Small intestine (tissue), 7 donors: ENCODE measurements around the gene ATF4. TPM values are rescaled to one million over a fixed set of nuclear protein-coding genes. Genes with fewer than 3 reads are reported as not detected.
A peak's percentile ranks its signal among the peaks of the same experiment; 100 is the strongest.

Source experiments
- DNase-seq, 2 donors: peaks; one replicate each; pipeline versions ENCODE4 v3.0.0 to v3.0.0-alpha.2; 2013
- FAIRE-seq: peaks from 2 replicates; lab custom pipeline; 2012; peaks lifted over from hg19 to GRCh38; lab: Jason Lieb, UNC
- H3K27ac ChIP-seq, 3 donors: one replicate each; pipeline ENCODE4 v1.5.1; 2013; ENCODE audit warnings: low read length in 2 of 3, mild to moderate bottlenecking in 2 of 3, control low read depth in 1 of 3, inconsistent platforms in 1 of 3, low read depth in 1 of 3, moderate library complexity in 1 of 3
- H3K27me3 ChIP-seq, 3 donors: one replicate each; pipeline ENCODE4 v1.6.1; 2013; ENCODE audit warnings: low read length in 3 of 3, inconsistent platforms in 1 of 3; ENCODE audit not compliant: control insufficient read depth in 3 of 3, insufficient read depth in 3 of 3
- H3K36me3 ChIP-seq, 3 donors: one replicate each; pipeline ENCODE4 v1.6.1; 2013; ENCODE audit warnings: low read length in 3 of 3, inconsistent platforms in 1 of 3, low read depth in 1 of 3, mild to moderate bottlenecking in 1 of 3, moderate library complexity in 1 of 3; ENCODE audit not compliant: control insufficient read depth in 3 of 3, insufficient read depth in 2 of 3
- H3K4me1 ChIP-seq, 3 donors: one replicate each; pipeline ENCODE4 v1.6.1; 2013; ENCODE audit warnings: low read length in 2 of 3, inconsistent platforms in 1 of 3, low read depth in 1 of 3, mild to moderate bottlenecking in 1 of 3, moderate library complexity in 1 of 3; ENCODE audit not compliant: control insufficient read depth in 3 of 3, insufficient read depth in 2 of 3
- H3K4me3 ChIP-seq, 3 donors: one replicate each; pipeline ENCODE4 v1.5.1; 2013; ENCODE audit warnings: low read length in 3 of 3, control low read depth in 1 of 3, inconsistent platforms in 1 of 3, low read depth in 1 of 3, mild to moderate bottlenecking in 1 of 3, moderate library complexity in 1 of 3
- H3K9me3 ChIP-seq, 2 donors: one replicate each; pipeline ENCODE4 v1.6.1; 2013; ENCODE audit warnings: low read depth in 1 of 2, low read length in 1 of 2; ENCODE audit not compliant: control insufficient read depth in 2 of 2, insufficient read depth in 1 of 2
- WGBS, 3 donors: extraction: QIAGEN DNeasy Blood & Tissue Kit; methylation state at CpG; one replicate each; pipeline ENCODE4 v1.1.7; 2013; 5-methylcytosine and 5-hydroxymethylcytosine counted together
- polyA plus RNA-seq, 4 donors: library from polyadenylated mRNA; stranded (reverse) in 3 of 4; unstranded in 1 of 4; fragments of 200-250 nt in 3 of 4; fragments of 120-200 nt in 1 of 4; gene quantifications; one replicate each; pipeline versions ENCODE4 v1.2.1 to v1.2.3, GENCODE V29; 2013
- donor health status: healthy with polysubstance abuse.
- donor health status: control.
- donor health status: control.
- donor health status: Bipolar disorder and iron deficiency.
- donor health status: healthy.

The ATF4 gene
- polyA plus RNA-seq, 4 donors: 271 to 709 (median 505) TPM

- FAIRE-seq (no peak), DNase-seq (no peak)
- Histone ChIP-seq H3K27me3 (peaks cover 3 to 64% (median 21%) of the 10 kb centered on the region in 3 donors), H3K27ac (no peak overlapping the region), H3K4me1 (no peaks in the 10 kb centered on the region), H3K9me3 (no peaks in the 10 kb centered on the region), H3K36me3 (no peaks in the 10 kb centered on the region), H3K4me3 (no peak overlapping the region)
- WGBS, 3 donors: 85 to 88% (median 87%) methylated on average over 10 to 14 of the region's 14 CpGs
These were observed 38.6 kb downstream of the ATF4 start for GRCh38 chr22:39558950-39559349.

DNA sequence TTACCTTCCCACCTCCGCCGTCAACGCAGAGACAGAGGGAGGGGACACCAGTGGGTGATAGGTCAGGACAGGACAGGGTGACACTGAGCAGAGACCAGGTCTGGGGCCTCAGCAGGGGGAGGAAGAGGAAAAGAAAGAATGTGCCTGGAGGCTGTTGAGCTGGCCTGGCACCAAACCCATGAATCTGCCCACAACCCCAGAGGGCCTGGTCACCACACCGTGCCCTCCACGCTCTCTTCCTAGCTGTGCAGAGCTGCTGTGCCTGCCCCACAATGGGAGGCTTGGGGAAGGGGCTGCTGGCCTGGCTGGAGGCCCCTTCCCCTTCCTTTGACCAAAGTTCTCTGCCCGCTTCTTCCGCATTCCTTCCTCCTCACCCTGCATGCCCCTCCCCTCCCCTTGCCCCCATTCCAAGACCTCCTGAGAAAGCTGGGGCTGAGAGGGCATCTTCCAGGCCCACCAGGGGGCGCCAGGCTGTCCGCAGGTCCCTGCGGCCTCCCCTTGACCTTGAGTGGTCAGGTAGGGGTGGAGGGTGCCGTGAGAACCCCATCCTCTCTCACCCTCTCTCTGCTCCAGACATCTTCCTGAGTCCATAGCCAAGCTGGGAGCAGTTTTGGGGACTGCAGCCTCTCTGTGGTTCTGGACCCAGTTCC lies 39.2 kb downstream of the ATF4 start:
- Histone ChIP-seq H3K9me3 (no peaks in the 10 kb centered on the region), H3K4me3 (no peak overlapping the region), H3K27me3 (peaks cover 3 to 64% (median 21%) of the 10 kb centered on the region in 3 donors), H3K36me3 (no peaks in the 10 kb centered on the region), H3K4me1 (no peaks in the 10 kb centered on the region), H3K27ac (no peak overlapping the region)
- whole genome bisulfite sequencing, 3 donors: 31 to 56% (median 45%) methylated on average over 9 to 11 of the region's 11 CpGs
- DNase-seq: peak in 1 of 2 donors; percentile 23
- no peak for FAIRE-seq

DNA sequence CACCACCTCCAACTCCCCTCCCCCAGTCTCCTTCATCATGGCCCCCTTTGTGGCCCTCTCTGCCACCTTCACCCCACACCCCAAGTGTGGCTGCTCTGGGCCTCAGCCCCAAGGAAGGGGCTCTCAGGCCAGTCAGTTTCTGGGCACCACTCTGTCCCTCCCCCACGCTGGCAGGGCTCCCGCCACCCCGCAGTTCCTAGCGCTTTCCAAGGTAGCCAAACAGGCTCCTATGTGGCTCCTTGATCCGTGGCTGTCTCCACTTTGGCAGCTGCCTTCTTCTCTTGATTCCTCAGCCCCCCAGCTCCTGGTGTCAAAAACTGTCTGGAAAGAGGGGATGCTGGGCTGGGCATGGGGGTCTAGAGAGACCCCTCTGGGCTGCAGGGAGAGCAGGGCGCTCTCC lies 39.8 kb downstream of the ATF4 start:
- no peak overlapping the region for H3K27ac ChIP-seq
- DNase-seq (no peak), FAIRE-seq (no peak)
- no peak overlapping the region for H3K4me3 ChIP-seq
- no peaks in the 10 kb centered on the region for H3K36me3 ChIP-seq
- no peaks in the 10 kb centered on the region for H3K4me1 ChIP-seq
- no peaks in the 10 kb centered on the region for H3K9me3 ChIP-seq
- peaks cover 3 to 64% (median 21%) of the 10 kb centered on the region in 3 donors for H3K27me3 ChIP-seq
- WGBS, 3 donors: 29 to 49% (median 36%) methylated on average over 6 of the region's 6 CpGs

DNA sequence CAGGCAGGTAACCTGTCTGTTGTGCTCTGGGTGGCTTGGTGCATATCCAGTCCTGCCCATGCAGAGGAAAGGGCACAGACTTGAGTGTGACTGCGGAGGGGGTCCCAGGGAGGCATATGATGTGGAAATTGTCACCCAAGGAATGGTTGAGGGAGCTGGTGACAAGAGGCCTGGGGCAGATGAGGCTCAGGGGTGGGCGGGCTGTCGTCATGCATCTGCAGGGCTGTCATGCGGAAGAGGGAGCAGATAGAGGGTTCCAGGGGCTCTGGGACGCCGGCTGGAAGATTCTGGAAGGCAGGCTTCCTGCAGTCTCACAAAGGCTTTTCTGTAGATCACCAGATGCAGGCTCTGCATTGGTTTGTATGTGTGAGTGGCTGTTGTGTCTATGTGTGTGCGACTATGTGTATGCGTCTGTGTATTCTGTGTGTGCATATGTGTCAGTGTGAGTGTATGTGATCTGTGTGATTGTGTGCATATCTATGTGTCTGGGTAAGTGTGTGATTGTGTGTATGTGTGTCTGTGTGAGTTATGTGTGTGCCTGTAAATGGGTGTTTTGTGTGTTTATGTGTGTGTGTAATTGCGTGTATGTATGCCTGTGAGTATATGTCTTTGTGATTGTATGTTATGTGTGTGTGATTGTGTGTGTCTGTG lies 42.6 kb downstream of the ATF4 start:
- no peak for FAIRE-seq
- DNase-seq: no peak

DNA sequence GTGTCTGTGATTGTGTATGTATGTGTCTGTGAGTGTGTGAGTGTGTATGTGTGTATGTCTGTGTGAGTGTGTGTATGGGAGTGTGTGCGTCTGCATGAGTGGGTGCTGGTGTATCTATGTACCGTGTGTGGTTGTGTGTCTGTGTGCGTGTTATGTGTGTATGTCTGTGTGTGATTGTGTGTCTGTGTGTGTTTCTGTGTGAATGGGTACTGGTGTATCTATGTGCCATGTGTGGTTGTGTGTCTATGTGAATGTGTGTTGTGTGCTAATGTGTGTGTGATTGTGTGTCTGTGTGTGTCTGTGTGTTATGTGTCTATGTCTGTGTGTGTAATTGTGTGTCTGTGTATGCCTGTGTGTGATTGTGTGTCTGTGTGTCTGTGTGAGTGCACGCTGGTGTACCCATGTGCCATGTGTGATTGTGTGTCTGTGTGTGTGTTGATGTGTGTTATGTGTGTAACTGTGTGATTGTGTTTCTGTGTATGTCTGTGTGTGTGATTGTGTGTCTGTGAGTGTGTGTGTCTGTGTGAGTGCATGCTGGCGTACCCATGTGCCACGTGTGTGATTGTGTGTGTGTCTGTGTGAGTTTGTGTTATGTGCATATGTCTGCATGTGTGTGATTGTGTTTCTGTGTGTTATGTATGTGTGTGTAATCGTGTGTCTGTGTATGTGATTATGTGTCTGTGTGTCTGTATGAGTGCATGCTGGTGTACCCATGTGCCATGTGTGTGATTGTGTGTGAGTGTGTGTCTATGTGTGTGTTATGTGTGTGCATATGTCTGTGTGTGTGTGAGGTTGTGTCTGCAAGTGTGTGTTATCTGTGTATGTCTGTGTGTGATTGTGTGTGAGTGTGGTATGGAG lies 43.4 kb downstream of the ATF4 start:
- Histone ChIP-seq H3K27me3 (peaks cover 0 to 35% (median 6%) of the 10 kb centered on the region in 3 donors), H3K36me3 (no peaks in the 10 kb centered on the region), H3K4me3 (no peak overlapping the region), H3K9me3 (peaks cover 0 to 2% of the 10 kb centered on the region in 2 donors), H3K27ac (no peak overlapping the region), H3K4me1 (no peaks in the 10 kb centered on the region)
- WGBS, 3 donors: 79 to 89% (median 81%) methylated on average over 7 of the region's 7 CpGs
- no peak for DNase-seq
- no peak for FAIRE-seq

More for the DNA sequence above, 42.6 kb downstream of the ATF4 start:
- H3K4me1 ChIP-seq: no peaks in the 10 kb centered on the region
- H3K9me3 ChIP-seq: peaks cover 0 to 2% of the 10 kb centered on the region in 2 donors
- H3K27me3 ChIP-seq: peaks cover 0 to 42% (median 12%) of the 10 kb centered on the region in 3 donors
- no peak overlapping the region for H3K27ac ChIP-seq
- 66 to 76% (median 75%) methylated on average over 9 of the region's 9 CpGs for WGBS, 3 donors
- no peak overlapping the region for H3K4me3 ChIP-seq
- no peaks in the 10 kb centered on the region for H3K36me3 ChIP-seq

DNA sequence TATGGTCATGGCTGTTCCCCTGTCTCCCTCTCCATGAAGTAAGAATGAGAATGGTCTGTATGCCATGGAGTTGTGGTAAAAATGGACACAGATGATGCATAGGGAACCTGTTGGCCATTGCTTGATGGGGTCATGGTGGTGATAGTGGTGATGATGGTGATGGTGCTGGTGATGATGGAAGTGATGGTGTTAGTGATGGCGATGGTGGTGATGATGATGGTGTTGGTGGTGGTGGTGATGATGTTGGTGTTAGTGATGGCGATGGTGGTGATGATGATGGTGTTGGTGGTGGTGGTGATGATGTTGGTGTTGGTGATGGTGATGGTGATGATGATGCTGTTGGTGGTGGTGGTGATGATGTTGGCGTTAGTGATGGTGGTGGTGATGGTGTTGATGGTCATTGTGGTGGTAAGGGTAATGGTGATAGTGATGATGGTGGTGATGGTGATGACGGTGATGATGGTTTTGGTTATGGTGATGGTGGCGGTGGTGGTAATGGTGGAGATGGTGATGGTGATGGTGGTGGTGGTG lies 45.1 kb downstream of the ATF4 start:
- H3K36me3 ChIP-seq: no peaks in the 10 kb centered on the region
- H3K4me3 ChIP-seq: no peak overlapping the region
- FAIRE-seq: no peak
- 95 to 97% (median 96%) methylated on average over 5 of the region's 5 CpGs for WGBS, 3 donors
- no peak overlapping the region for H3K27ac ChIP-seq
- H3K4me1 ChIP-seq: no peaks in the 10 kb centered on the region
- H3K9me3 ChIP-seq: peaks cover 0 to 2% of the 10 kb centered on the region in 2 donors
- H3K27me3 ChIP-seq: peaks cover 0 to 18% (median 0%) of the 10 kb centered on the region in 3 donors
- no peak for DNase-seq

DNA sequence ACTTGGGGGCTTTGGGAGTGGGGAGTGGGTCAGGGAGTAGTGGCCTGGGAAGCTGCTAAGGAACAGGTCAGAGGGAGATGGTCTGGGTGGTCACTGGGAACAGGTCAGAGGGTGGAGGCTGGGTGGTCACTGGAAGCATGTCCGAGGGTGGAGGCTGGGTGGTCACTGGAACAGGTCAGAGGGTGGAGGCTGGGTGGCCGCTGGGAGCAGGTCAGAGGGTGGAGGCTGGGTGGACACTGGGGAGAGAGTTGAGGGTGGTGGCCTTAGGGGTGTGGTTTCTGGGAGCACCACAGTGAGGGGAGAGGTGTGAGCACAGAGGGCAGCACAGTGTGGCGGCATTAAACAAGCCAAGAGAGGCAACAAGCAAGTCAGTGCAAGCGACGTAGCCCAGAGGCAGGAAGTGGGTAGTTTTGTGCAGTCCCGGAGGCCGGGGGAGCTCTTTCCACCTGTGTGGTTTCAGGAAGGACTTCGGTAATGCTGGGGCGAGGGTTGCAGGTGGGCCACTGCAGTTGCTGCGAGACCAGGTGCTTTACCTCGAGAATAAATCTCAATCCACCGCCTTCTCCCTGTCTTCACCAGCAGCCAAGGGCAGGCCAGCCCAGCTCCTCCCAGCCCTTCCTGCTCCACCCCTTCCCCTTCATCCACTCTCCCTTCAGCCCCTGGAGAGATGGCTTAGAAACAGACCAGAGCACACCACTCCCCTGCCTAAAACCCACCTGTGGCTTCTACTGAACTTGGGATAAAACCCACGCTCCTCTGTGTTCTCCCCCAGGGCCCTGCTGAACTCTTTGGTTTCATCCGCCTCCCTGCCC lies 47.0 kb downstream of the ATF4 start:
- no peaks in the 10 kb centered on the region for H3K36me3 ChIP-seq
- H3K9me3 ChIP-seq: peaks cover 0 to 2% of the 10 kb centered on the region in 2 donors
- H3K4me3 ChIP-seq: no peak overlapping the region
- H3K27me3 ChIP-seq: peaks cover 0 to 5% (median 0%) of the 10 kb centered on the region in 3 donors
- no peak overlapping the region for H3K27ac ChIP-seq
- no peak for FAIRE-seq
- DNase-seq: peak in 1 of 2 donors; percentile 12
- H3K4me1 ChIP-seq: no peaks in the 10 kb centered on the region
- WGBS, 3 donors: 45 to 58% (median 57%) methylated on average over 11 to 14 of the region's 14 CpGs
